ENCODE results near the gene OXSR1.
"Not testable (repeated sequence)": the region's sequence is repeated elsewhere in the genome, so short reads cannot be mapped to it uniquely, and the experiment has no call there.

The OXSR1 gene

GRCh38 chr3:38227989-38228388, 62.7 kb downstream of the OXSR1 start:
- no peak for DNase-seq (ENCODE audit: low spot score)

DNA sequence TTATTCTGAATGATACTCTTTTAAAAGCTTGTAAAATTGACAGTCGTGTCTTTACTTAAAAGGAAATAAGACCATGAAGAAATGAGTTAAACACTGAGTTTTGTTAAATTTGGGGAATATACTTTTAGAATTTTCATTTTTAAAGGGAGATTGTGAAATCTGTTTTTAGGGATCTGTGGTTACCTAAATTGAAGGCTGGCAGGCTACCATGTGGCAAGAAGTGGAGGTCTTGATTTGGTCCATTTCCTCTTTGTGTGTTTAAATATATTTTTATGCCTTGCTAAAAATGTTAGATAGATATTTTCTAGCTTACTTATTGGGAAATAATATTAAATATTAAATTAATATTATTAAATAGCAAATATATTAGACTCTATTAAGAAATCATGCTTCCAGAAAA, 63.7 kb downstream of the OXSR1 start:
- no peak for DNase-seq (ENCODE audit: low spot score)

- DNase-seq (ENCODE audit: low spot score), result no peak
These were observed 67.4 kb downstream of the OXSR1 start for GRCh38 chr3:38232701-38233100.

GRCh38 chr3:38235466-38235865, 70.1 kb downstream of the OXSR1 start:
- DNase-seq (ENCODE audit: low spot score), result no peak

GRCh38 chr3:38238416-38239008, 73.2 kb downstream of the OXSR1 start:
- no peak for DNase-seq (ENCODE audit: low spot score)

GRCh38 chr3:38242812-38243211, 77.5 kb downstream of the OXSR1 start:
- not testable (repeated sequence) for DNase-seq (ENCODE audit: low spot score)

DNA sequence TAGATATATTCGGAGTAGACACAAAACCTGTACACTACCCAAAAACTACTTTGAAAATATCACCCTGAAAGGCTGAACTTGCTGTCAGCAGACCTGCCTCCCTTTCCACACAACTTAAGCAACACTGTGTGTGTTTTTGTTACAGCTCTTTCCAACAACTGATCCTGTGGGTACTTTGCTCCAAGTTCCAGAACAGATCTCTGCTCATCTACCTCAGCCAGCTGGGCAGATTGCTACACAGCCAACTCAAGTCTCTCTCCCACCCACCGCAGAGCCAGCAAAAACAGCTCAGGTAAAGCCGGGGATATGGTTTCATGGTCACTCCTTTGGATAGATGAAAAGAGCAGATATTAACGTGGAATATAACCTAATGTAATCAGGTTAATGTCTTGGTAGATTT, 80.6 kb downstream of the OXSR1 start:
- no peak for DNase-seq (ENCODE audit: low spot score)

- no peak for DNase-seq (ENCODE audit: low spot score)
These were observed 82.2 kb downstream of the OXSR1 start for GRCh38 chr3:38247366-38248035.

DNA sequence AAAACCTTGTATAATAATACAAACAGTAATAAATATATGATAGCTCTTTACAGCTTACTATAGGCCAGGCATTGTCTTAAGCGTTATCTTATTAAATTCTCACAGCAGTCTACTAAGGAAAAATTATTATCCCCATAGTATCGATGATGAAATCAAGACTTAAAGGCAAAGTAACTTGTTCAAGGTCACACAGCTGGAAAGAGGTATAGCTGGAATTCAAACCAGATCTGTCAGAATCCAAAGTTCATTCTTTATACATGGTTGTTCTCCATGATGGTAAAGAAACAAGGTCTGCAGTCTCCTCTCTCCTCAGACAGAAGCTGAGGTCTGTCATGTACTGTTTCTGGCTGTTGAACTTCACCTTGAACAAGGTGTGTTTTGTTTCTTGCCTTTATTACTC, 84.9 kb downstream of the OXSR1 start:
- DNase-seq (ENCODE audit: low spot score), result no peak

- no peak for DNase-seq (ENCODE audit: low spot score)
These were observed 85.9 kb downstream of the OXSR1 start for GRCh38 chr3:38251197-38251596.

- no peak for DNase-seq (ENCODE audit: low spot score)
These were observed 88.4 kb downstream of the OXSR1 start for GRCh38 chr3:38253704-38254103.

DNA sequence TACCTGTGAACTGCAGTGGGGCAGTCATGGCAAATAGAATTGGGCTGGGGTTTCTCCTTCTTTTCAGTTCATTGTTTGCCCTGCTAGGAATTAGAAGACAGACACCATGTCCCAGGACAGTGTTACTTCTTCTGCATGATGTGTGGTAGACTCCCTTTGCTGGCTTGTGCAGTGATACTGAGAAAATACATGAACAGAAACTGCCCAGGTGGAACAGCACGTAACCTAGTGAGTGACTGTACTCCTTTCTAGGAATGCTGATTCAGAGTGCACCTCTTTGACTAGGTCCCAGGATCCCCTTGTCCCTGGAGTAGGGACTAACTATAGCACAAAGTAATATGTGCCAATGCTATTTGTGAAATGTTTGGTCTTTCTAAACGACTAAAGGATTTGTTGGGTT, 89.5 kb downstream of the OXSR1 start:
- no peak for DNase-seq (ENCODE audit: low spot score)

DNA sequence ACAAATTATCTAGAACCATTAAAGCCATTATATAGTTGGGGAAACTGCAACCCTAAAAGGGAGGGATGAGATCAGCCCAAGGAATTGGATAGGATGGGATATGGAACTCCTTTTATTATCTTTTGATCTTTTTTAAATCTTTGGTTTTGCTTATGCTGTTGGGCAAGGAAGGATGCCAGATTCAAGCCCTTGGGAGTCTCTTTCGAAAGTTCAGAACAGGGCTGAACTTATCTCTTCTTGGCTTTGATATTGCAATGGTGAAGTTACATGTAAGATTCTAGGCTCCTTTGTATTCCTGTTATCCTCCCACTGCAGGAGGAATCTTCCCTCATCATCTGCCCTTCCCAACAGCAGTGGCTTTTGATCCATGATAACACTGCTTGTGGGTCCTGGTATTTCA, 90.3 kb downstream of the OXSR1 start:
- DNase-seq (ENCODE audit: low spot score), result no peak

- DNase-seq (ENCODE audit: low spot score), result no peak
These were observed 92.2 kb downstream of the OXSR1 start for GRCh38 chr3:38257583-38257982.

GRCh38 chr3:38260474-38260873, 95.1 kb downstream of the OXSR1 start:
- no peak for DNase-seq (ENCODE audit: low spot score)

GRCh38 chr3:38264353-38264771, 99.0 kb downstream of the OXSR1 start:
- DNase-seq (ENCODE audit: low spot score), result no peak

GRCh38 chr3:38264779-38265178, 99.4 kb downstream of the OXSR1 start:
- DNase-seq (ENCODE audit: low spot score), result no peak

DNA sequence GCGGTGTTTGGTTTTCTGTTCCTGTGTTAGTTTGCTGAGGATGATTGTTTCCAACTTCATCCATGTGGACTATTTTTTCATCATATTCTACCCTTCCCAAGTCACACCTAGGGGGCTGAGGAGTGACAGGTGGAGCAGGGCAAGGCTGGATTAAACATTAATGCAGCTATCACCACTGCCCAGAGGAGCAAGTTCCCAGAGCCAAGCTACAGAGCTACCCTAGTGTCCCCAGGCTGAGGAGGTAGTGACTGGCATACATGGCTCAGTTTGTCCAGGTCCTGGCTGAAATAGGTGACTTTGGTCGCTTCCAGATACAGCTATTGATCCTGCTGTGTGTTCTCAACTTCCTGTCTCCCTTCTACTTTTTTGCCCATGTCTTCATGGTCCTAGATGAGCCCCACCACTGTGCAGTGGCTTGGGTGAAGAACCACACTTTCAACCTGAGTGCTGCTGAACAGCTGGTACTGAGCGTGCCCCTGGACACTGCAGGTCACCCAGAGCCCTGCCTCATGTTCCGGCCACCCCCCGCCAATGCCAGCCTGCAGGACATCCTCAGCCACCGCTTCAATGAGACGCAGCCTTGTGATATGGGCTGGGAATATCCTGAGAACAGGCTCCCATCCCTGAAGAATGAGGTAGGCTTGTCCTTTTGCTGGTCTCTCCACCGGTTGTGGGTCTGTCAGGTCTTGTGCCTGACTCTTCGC, 100.4 kb downstream of the OXSR1 start, which contains the start of gene SLC22A13:
Gene SLC22A13, plus strand, starts transcription at position 209 of the 704 bp plus-strand sequence. Its CDS starts 49 bp downstream, at position 258.
- DNase-seq (ENCODE audit: low spot score), result no peak

GRCh38 chr3:38266810-38267209, 101.5 kb downstream of the OXSR1 start:
- no peak for DNase-seq (ENCODE audit: low spot score)

DNA sequence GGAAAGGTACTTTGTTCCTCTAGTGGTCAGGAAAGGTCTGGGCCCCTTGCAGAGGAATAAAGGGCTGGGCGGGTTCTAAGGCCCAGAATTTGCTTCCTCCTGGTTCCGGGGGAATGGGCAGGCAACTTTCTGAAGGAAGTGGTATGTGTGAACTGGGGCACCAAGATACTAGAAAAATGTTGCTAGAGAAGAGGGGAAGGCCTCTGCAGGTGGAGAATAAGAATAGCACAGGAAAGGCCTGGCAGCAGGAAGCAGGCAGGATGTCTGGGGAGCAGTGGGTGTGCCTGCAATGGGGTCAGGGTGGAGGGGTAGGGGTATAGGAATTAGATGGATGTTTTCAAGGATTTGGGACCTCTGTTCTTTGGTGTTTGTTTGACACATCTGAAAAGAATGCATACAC, 102.3 kb downstream of the OXSR1 start:
- no peak for DNase-seq (ENCODE audit: low spot score)

- DNase-seq (ENCODE audit: low spot score), result no peak
These were observed 102.8 kb downstream of the OXSR1 start for GRCh38 chr3:38268087-38268486.

DNA sequence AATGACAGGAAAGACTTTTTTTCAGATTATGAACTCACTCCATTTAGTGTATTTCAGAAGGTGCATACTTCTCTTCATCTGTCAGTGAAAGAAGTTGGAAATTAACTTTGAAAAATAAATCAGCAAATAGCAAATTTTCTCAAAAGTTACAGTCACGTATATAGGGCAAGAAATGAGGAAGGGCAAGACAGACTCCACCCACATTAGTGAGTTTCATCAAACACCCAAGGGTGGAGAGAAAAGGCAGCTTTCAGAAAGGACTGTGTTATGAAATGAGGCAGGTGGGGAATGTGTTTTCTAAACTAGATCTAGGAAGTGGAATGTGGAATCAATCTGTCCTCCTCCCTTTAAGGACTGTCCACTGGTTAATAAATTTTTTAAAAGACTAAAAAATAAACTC, 103.2 kb downstream of the OXSR1 start:
- DNase-seq (ENCODE audit: low spot score), result no peak

DNA sequence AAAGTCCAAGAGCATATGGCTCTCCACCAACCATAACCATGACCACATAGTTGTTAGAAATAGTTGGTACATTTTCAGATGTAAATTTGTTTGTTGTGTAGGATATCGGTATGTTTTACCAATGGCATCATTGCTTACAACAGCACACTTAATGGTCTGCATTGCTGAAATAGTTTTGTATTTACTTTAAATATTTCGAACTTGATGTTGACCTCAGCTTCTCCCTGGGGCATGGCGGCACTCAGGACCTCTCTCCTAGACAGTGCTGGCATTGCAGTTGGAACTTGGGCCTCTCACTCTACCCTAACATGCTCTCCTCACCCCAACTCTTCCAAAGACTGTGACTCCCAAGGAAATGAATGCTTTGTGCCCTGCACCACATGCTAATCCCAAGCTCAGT, 105.3 kb downstream of the OXSR1 start:
- DNase-seq (ENCODE audit: low spot score), result no peak

Data from HuH-7.5 (cell line).